LNCAP (cell line): ENCODE results near the gene FBXL13.

Experiments
- TF ChIP-seq, protein P1 (sequence below): fragments of 450-650 bp; IDR thresholded peaks from 2 replicates; pipeline ENCODE4 v1.5.1; 2017; ENCODE audit warnings: mild to moderate bottlenecking

FBXL13 gene

DNA sequence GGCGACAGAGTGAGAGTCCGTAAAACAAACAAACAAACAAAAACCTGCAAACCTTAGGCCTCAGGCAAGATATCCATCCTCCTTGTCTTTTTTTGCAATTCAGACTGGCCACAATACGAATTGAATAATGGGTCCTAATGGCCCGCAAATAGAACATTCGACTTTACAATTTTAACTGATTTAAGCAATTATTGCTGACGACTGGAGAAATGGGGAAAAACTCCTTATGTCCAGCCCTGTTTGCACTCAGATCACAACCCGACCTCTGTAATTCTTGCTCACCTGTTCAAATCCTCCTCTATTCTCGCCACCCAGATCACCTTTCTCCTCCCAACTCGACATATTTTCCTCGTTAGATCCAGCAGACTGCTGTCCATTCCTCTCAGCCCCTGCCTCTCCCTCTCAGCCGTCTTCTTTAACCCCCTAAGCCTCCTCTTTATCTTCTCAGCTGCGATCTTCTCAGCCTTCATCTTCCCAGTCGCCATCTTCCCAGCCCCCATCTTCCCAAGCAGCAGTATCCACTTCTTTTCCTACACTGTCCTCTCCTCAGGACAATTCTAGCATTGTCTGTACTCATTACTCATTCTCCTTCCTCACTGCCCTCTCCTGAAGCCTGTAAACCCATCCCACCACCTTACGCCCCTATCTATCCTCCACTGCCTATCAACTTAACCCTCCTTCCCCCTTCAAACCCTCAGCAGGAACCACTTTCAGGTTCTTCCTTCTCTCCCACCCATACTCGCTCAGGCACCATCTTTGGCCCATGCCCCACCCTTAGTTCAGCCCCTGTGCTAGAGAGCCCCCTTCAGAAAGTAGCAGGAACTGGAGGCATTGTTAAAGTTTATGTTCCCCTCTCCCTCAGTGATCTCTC, 100.0 kb downstream of the FBXL13 start:
- TF ChIP-seq, protein P1, sequence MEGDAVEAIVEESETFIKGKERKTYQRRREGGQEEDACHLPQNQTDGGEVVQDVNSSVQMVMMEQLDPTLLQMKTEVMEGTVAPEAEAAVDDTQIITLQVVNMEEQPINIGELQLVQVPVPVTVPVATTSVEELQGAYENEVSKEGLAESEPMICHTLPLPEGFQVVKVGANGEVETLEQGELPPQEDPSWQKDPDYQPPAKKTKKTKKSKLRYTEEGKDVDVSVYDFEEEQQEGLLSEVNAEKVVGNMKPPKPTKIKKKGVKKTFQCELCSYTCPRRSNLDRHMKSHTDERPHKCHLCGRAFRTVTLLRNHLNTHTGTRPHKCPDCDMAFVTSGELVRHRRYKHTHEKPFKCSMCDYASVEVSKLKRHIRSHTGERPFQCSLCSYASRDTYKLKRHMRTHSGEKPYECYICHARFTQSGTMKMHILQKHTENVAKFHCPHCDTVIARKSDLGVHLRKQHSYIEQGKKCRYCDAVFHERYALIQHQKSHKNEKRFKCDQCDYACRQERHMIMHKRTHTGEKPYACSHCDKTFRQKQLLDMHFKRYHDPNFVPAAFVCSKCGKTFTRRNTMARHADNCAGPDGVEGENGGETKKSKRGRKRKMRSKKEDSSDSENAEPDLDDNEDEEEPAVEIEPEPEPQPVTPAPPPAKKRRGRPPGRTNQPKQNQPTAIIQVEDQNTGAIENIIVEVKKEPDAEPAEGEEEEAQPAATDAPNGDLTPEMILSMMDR: no peak

DNA sequence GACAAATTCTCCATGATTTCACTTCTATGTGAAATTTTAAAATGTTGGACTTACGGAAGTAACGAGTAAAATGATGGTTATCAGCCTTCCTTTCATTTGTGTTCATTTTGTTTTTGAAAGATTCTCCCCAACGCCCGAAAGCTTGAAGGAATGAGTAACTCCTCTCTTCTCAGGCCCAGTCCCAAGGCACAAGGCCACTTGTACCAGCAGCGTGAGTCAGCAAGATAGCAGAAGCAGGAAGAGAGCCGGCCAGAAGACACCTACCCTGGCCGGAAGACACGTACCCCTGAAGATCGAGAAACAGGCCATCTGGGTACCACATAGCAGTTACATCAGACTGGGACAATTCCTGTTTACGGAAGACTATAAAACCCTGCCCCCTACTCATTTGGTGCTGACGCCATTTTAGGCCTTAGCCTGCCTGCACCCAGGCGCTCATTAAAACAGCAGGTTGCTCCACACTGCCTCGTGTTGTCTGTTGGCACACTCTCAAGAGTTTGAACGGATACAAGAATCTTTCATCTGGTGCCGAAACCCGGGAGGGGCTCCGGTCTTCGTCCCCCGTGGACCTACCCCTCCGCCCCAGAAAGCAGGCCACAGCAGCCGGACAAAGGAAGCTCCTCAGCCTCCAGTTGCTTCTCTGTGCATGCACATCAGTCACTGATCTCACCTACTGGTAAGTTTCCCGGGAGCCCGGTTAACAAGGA, 101.3 kb downstream of the FBXL13 start:
- TF ChIP-seq, protein P1: no peak

DNA sequence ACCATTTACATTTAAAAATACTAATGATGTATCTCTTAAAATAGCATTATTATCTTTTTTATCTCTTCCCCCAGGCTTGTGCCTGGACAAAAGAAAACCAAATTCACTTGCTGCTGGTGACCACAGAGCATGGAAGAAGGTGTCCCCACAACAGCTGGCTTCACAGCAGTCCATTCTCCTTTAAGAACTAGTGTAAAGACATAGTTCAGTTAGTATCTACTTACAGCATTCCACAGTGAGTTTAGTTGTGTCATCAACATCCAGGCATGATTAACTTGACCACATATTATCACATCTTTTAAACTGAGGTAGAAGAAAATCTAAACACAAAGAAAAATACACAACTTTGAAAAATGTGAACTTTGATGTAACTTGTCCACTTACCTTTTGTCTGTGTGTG, 106.8 kb downstream of the FBXL13 start:
- TF ChIP-seq, protein P1: no peak

DNA sequence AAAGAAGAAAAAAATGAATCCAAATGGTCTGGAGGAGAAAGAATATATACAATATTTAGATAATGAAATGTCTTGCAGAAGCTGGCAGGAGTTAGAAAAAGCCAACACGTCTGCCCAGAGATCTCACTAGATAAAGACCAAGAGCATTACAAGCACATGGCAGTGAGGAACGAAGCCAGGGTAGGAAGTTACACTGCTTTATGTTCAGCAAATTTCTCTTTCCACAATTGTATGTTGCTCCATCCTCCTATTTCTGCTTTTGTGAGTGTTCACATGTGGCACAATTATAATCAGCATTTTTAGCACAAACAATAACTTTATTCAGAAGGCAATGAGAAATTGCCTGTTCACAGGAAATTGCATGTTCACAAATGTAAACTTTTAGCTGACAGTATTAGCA, 108.1 kb downstream of the FBXL13 start:
- TF ChIP-seq, protein P1: no peak

DNA sequence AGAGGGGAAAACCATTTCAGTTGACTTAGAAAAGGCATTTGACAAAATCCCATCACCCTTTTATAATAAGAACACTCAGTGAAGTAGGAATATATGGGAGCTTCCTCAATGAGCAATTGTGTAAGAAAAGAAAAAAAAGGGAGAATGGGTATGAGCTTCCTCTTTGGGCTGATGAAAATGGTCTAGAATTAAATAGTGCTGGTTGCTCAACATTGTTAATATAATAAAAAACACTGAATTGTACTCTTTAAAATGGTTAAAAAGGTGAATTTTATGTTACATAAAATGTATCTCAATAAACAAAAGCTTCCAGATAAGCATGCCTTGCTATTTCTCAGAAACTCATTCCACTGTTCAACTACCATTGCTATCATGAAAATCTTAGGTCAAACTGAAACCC, 121.2 kb downstream of the FBXL13 start:
- TF ChIP-seq, protein P1: no peak

DNA sequence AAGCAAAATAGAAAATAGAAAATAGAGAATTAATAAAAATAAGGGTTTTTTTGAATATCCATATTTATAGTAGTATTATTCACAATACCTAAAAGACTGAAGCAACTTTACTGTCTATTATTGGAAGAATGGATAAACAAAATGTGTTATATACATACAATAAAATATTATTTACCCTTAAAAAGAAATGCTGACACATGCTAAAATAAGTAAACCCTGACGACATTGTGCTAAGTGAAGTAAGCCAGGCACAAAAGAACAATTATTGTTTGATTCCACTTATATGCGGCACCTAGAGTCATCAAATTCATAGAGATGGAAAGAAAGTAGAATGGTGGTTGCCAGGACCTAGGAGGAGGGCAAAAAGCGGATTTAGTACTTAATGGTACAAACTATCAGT, 122.8 kb downstream of the FBXL13 start:
- TF ChIP-seq, protein P1: no peak

DNA sequence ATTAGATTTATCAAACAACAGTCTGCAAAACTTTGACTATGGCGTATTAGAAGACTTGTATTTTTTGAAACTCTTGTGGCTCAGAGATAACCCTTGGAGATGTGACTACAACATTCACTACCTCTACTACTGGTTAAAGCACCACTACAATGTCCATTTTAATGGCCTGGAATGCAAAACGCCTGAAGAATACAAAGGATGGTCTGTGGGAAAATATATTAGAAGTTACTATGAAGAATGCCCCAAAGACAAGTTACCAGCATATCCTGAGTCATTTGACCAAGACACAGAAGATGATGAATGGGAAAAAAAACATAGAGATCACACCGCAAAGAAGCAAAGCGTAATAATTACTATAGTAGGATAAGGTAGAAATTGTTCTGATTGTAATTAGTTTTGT, 130.4 kb downstream of the FBXL13 start:
- TF ChIP-seq, protein P1: no peak
